Stomach smooth muscle (tissue), 2 donors: ENCODE data around the gene RNF10.

ENCODE experiments used
- H3K27ac ChIP-seq: one replicate; pipeline ENCODE4 v1.7.0; 2013; ENCODE audit warnings: mild to moderate bottlenecking, low read length, inconsistent platforms
- H3K27me3 ChIP-seq, 2 donors: one replicate each; pipeline ENCODE4 v1.7.0; 2013; ENCODE audit warnings: low read length in 2 of 2; ENCODE audit not compliant: insufficient read depth in 2 of 2, control insufficient read depth in 1 of 2
- H3K36me3 ChIP-seq, 2 donors: one replicate each; pipeline ENCODE4 v1.7.0; 2013; ENCODE audit warnings: low read length in 2 of 2; ENCODE audit not compliant: control insufficient read depth in 2 of 2, insufficient read depth in 2 of 2
- H3K4me1 ChIP-seq: one replicate; pipeline ENCODE4 v1.7.0; 2013; ENCODE audit warnings: low read length; ENCODE audit not compliant: control insufficient read depth, insufficient read depth
- H3K4me3 ChIP-seq, 2 donors: one replicate each; pipeline ENCODE4 v1.7.0; 2013; ENCODE audit warnings: low read length in 2 of 2
- H3K9ac ChIP-seq, 2 donors: one replicate each; pipeline ENCODE4 v1.7.0; 2013; ENCODE audit warnings: low read length in 2 of 2, mild to moderate bottlenecking in 1 of 2
- H3K9me3 ChIP-seq, 2 donors: one replicate each; pipeline ENCODE4 v1.7.0; 2013; ENCODE audit warnings: low read length in 2 of 2; ENCODE audit not compliant: control insufficient read depth in 2 of 2
- donor health status: healthy.
- donor health status: Pancreatic carcinoma.

RNF10 gene

DNA sequence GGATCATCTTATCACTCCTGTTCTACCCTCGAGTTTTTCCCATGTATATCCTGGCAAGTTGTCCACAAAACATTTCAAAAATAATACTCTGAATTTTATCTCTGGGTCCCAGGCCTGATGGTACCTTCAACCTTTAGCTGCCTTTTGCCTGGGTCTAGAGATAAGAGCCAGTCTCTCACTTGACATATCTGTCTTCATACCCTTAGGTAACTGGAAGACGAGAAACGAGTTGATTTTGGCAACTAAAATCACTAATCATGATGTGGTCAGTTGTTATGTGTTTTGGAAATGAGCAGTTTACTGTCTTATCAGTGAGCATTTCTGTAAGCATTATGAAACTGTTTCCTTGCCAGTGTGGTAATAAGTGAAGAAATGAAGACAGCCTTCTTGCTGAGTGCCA, 6.3 kb downstream of the RNF10 start:
- Histone ChIP-seq H3K36me3 (peaks cover 0 to 3% of the 10 kb centered on the region in 2 donors), H3K9ac (no peak overlapping the region)

GRCh38 chr12:120542166-120542565, 8.0 kb downstream of the RNF10 start:
- H3K9me3 ChIP-seq = no peaks in the 10 kb centered on the region
- H3K9ac ChIP-seq = no peak overlapping the region
- no peaks in the 10 kb centered on the region for H3K27me3 ChIP-seq
- H3K36me3 ChIP-seq = peaks cover 9 to 10% of the 10 kb centered on the region in 2 donors
- H3K4me1 ChIP-seq = peaks cover 40% of the 10 kb centered on the region
- no peak overlapping the region for H3K27ac ChIP-seq
- H3K4me3 ChIP-seq = no peak overlapping the region

More for the DNA sequence above, 6.3 kb downstream of the RNF10 start:
- H3K4me3 ChIP-seq = no peak overlapping the region
- H3K9me3 ChIP-seq = no peaks in the 10 kb centered on the region
- H3K27me3 ChIP-seq = no peaks in the 10 kb centered on the region
- peaks cover 46% of the 10 kb centered on the region for H3K4me1 ChIP-seq
- peak overlapping the region; percentile 37 for H3K27ac ChIP-seq

GRCh38 chr12:120544691-120545090, 10.5 kb downstream of the RNF10 start:
- Histone ChIP-seq H3K36me3 (peaks cover 24 to 28% of the 10 kb centered on the region in 2 donors), H3K27me3 (no peaks in the 10 kb centered on the region), H3K27ac (no peak overlapping the region), H3K9ac (no peak overlapping the region), H3K9me3 (no peaks in the 10 kb centered on the region), H3K4me1 (peaks cover 20% of the 10 kb centered on the region), H3K4me3 (no peak overlapping the region)

- H3K27ac ChIP-seq = no peak overlapping the region
- no peaks in the 10 kb centered on the region for H3K27me3 ChIP-seq
- peaks cover 21% of the 10 kb centered on the region for H3K4me1 ChIP-seq
- H3K4me3 ChIP-seq = no peak overlapping the region
- no peak overlapping the region for H3K9ac ChIP-seq
- H3K36me3 ChIP-seq = peaks cover 24 to 28% of the 10 kb centered on the region in 2 donors
- no peaks in the 10 kb centered on the region for H3K9me3 ChIP-seq
Observed at GRCh38 chr12:120546050-120546386, 11.9 kb downstream of the RNF10 start.

GRCh38 chr12:120554678-120555077, 20.5 kb downstream of the RNF10 start:
- Histone ChIP-seq H3K4me1 (peaks cover 3% of the 10 kb centered on the region), H3K4me3 (no peak overlapping the region), H3K27ac (no peak overlapping the region), H3K9ac (no peak overlapping the region), H3K36me3 (peaks cover 29 to 31% of the 10 kb centered on the region in 2 donors), H3K9me3 (no peaks in the 10 kb centered on the region), H3K27me3 (no peaks in the 10 kb centered on the region)

DNA sequence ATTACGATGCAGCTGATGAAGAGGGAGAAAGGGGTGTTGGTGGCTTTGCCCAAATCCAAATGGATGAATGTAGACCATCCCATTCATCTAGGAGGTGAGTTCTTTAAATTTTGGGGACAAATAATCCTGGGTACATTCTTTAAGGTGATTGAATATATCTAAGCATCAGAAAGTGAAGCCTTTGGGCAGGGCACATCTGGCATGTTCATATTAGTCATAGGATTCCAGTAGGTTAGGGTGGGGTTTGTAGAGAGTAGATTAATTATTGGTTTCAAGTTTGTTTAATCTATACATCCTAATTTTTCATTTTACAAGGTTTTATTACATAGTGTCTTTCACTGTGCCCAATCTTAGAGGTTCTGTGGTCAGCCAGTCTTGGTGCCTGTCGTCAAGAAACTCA, 23.4 kb downstream of the RNF10 start:
- no peak overlapping the region for H3K4me3 ChIP-seq
- no peak overlapping the region for H3K9ac ChIP-seq
- no peaks in the 10 kb centered on the region for H3K4me1 ChIP-seq
- no peak overlapping the region for H3K27ac ChIP-seq
- H3K9me3 ChIP-seq = no peaks in the 10 kb centered on the region
- H3K27me3 ChIP-seq = no peaks in the 10 kb centered on the region
- peaks cover 44 to 45% of the 10 kb centered on the region in 2 donors for H3K36me3 ChIP-seq

- Histone ChIP-seq H3K9me3 (no peaks in the 10 kb centered on the region), H3K27ac (peak overlapping the region; percentile 11), H3K9ac (no peak overlapping the region), H3K4me1 (peaks cover 5% of the 10 kb centered on the region), H3K36me3 (peaks cover 57 to 63% of the 10 kb centered on the region in 2 donors), H3K4me3 (no peak overlapping the region), H3K27me3 (no peaks in the 10 kb centered on the region)
Observed at GRCh38 chr12:120562906-120563305, 28.8 kb downstream of the RNF10 start.

- no peak overlapping the region for H3K9ac ChIP-seq
- H3K36me3 ChIP-seq = peaks cover 57 to 64% of the 10 kb centered on the region in 2 donors
- H3K27me3 ChIP-seq = no peaks in the 10 kb centered on the region
- peaks cover 5% of the 10 kb centered on the region for H3K4me1 ChIP-seq
- H3K9me3 ChIP-seq = no peaks in the 10 kb centered on the region
- no peak overlapping the region for H3K4me3 ChIP-seq
- H3K27ac ChIP-seq = peak overlapping the region; percentile 11
Observed at GRCh38 chr12:120563495-120563894, 29.3 kb downstream of the RNF10 start.

- Histone ChIP-seq H3K9me3 (no peaks in the 10 kb centered on the region), H3K9ac (no peak overlapping the region), H3K4me1 (no peaks in the 10 kb centered on the region), H3K36me3 (peaks cover 55 to 56% of the 10 kb centered on the region in 2 donors), H3K27ac (no peak overlapping the region), H3K4me3 (no peak overlapping the region), H3K27me3 (no peaks in the 10 kb centered on the region)
Observed at GRCh38 chr12:120571299-120571698, 37.1 kb downstream of the RNF10 start.

GRCh38 chr12:120573560-120573959, 39.4 kb downstream of the RNF10 start:
- no peaks in the 10 kb centered on the region for H3K4me1 ChIP-seq
- no peak overlapping the region for H3K27ac ChIP-seq
- no peaks in the 10 kb centered on the region for H3K9me3 ChIP-seq
- H3K27me3 ChIP-seq = no peaks in the 10 kb centered on the region
- H3K36me3 ChIP-seq = peaks cover 63 to 65% of the 10 kb centered on the region in 2 donors
- no peak overlapping the region for H3K4me3 ChIP-seq
- no peak overlapping the region for H3K9ac ChIP-seq

DNA sequence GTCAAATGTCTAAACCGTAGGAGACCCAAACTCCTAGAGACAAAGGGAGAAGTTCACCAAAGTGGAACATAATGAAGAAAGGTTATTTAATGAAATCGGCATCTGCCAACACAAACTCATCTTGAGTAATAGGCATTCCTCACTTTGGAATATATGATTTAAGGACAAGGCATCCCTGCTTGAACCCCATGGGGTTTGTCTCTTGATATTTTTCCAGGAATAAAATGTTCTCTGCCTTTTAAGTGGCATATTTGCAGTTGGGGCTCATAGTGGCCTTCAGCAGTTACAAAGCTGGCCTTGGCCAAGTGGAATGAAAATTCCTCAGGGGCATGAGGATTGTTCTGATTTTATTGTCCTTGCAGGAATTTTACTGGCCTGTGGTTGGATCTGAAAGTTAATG, 40.0 kb downstream of the RNF10 start:
- Histone ChIP-seq H3K9me3 (no peaks in the 10 kb centered on the region), H3K27me3 (no peaks in the 10 kb centered on the region), H3K9ac (no peak overlapping the region), H3K4me1 (no peaks in the 10 kb centered on the region), H3K27ac (no peak overlapping the region), H3K4me3 (no peak overlapping the region), H3K36me3 (peaks cover 67 to 69% of the 10 kb centered on the region in 2 donors)
